Left lobe of liver (tissue), 2 donors: ENCODE measurements around the gene KRT31. TPM values are rescaled to one million over a fixed set of nuclear protein-coding genes. Genes with fewer than 3 reads are reported as not detected.
"Not testable (repeated sequence)": the region's sequence is repeated elsewhere in the genome, so short reads cannot be mapped to it uniquely, and the experiment has no call there.

Experiments
- ATAC-seq: fragments of 200-7000 bp; cut with Tn5 transposase; one replicate; pipeline ENCODE4 v1.9.1; 2020; ENCODE audit warnings: mild to moderate bottlenecking, moderate library complexity
- DNase-seq: peaks from one replicate; pipeline ENCODE4 v3.0.0-alpha.2; 2020; ENCODE audit warnings: low spot score
- total RNA-seq: library from RNA; stranded (reverse); gene quantifications from one replicate; pipeline ENCODE4 v1.2.1, GENCODE V29; 2021
- donor health status: DM: no; HTN: no; CAD: no; lungs with moderate emphysema.
- donor health status: DM: no; HTN: yes; CAD: no.

Gene KRT31
- total RNA-seq, 1 donor from 2014 or later, result not detected

DNA sequence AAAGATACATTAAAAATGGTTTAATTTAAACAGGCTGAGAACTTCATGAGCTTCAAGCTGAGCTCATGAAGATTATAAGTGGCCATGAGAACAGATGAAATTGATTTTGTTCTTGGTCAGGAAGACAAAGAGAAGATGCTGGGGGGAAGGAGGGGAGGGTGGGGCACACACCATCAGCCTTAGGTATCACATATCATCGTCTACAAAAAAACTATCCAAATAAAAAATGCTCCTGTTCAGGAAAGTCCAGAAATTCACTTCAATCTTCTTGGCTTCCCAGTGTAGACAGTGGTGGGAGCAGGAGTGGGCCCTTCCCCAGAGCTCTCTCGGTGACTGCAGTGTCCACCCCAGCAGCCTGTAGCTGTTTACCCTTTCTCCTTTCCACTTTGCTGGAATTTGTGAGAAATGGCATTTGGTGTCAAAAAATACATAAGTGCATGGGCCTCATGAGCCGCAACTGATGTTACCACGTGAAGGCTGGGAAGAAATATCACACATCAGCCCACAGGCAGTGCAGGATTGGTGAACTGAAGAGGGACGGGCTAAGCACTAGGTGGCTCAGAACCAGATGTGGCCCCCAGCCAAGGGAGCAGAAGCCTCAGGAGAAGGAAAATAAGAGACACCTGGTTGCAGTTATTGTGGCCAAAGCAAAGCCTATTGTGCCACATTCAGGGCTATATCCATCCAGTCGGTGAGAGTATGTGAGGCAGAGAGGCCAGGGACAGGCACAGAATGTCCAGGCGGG, 20.9 kb upstream of the KRT31 start:
- DNase-seq, result no peak
- ATAC-seq, result no peak

DNA sequence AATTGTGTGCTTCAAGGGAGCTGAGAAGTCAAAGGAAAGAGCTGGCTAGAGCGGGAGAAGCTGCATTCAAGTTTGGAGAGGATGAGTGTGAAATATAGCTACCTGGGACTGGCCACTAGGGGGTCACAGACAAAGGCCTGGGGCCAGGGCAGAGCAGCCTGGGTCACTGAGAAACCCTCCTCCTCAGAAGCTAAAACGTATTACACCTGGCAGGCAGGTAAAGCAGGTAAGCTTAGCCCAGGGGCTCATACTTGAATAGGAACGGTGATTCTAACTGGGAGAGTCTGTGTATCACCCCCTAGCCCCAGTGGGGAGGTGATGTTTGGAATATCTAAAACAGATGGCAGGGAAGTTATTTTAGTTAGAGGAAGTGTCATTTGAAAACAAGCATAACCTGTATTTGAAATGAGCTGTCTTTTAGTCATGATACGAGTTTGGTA, 20.2 kb upstream of the KRT31 start:
- DNase-seq (no peak), ATAC-seq (no peak)

DNA sequence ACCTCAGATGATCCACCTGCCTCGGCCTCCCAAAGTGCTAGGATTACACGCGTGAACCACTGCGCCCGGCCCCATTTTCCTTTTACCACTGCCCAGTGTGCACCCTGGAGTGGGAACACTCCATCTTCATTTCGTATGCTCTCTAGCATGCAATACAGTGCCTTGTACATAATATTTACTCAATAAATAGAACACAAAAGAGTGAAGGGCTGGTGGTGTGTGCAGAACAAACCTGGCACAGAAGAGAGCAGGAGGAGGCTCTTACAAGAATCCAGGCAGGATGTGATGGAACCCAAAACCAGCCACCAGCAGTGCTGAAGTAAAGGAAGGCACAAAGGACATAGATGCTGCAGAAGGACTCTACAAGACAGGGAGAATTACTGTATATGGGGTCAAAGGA, 19.7 kb upstream of the KRT31 start:
- no peak for ATAC-seq
- no peak for DNase-seq

DNA sequence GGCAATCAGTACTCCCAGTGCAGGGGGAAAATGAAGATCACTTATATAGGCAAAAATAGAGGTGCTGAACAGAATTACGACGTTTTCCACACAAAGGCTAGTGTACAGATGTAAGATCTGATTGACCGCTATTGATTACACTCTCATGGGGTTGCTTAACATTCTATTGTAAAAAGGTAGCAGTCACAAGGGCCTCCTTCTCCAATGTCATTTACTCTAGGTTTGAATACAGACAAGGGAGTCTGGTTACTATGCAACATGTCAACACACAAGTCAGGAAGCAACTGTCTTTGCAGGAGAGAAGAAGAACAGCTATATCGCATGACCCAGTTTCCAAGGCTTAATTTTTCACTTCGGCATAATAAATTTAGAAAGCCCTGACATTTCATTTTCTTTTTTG, 19.1 kb upstream of the KRT31 start:
- no peak for ATAC-seq
- no peak for DNase-seq

DNA sequence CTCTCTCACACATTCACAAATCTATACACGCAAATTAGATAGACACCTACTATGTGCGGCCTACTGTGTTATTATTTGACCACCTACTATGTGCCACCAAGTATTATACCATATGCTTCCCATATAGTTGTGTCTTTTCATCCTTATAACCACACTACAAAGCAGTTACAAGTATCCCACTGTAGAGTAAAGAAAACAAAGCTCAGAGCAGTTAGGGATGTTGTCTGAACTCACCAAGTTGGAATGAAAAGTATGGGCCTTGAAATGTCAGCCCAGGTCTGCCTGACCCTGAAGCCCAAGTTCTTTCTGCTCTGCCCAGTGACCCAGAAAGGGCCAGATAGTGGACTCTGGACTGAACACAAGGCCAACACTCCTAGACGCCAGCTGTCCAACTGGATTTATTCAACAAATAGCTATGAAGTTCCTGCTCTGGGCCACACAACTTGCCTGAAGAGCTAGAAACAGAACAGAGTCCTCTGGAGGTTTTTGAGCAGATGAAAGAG, 18.5 kb upstream of the KRT31 start:
- DNase-seq (peak; percentile 53), ATAC-seq (peak; percentile 89)

DNA sequence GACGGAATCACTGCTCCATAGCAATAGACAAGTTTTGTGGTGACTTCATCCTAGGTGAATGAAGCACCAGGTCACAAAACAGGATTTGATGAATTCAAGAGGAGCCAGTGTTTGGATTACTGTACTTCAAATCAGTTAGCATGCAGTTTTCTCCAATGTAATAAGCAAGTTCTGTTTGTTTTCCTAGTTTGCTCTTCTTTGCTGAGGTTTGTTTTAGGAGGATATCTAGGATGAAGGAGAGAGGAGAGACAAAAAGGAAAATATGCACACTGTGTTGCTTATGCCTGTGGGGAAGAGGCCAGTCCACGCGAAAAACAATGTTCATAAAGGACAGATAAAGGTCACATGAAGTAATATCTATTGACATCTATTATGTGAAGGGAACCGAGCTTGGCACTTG, 18.0 kb upstream of the KRT31 start:
- no peak for DNase-seq
- ATAC-seq, result peak; percentile 17

DNA sequence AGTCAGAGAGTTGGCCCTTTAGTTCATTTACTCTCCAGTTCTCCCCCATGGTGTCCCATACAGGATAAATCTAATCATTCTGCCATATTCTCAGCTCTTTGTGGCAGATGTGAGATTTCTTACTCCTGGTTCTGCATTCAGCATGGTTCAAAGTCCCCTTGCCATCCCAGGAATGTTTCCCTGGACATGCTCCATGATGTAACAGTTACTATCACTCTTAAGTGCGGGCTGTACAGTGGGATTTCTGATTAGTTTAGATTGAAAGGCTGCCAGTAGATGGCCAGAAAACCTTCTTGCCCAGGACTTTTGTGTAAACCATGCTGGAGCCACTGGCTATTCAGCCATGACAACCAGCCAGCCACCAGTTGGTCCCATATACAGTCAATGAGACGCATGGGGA, 16.6 kb upstream of the KRT31 start:
- no peak for DNase-seq

DNA sequence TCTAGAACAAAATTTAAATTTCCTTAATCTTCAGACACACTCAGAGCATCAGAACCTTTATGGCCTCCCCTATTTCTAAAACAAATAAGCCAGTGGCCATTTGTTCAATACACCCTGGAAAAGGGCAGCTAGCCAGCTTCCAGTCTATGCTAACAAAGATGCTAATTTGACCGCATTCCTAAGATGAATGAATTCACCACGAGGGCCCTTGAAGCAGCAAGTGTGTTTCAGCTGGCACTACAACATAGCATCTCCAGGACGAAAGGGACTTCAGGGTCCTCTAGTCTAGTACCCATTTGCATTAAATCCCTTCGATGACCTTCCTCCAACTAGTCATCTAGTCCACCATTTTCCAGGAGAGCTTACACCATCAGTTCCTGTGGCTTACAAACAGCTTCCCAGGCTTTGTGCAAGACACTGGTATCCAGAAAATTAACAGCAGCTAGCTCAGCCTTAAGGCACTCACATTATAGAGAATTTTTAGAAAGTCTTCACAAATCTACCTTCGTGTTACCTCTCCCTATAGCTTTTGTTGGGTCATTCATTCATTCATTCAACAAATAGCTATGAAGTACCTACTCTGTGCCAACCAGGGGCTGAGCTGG, 16.0 kb upstream of the KRT31 start:
- DNase-seq (no peak), ATAC-seq (no peak)

More for the DNA sequence above, 16.6 kb upstream of the KRT31 start:
- ATAC-seq, result no peak

DNA sequence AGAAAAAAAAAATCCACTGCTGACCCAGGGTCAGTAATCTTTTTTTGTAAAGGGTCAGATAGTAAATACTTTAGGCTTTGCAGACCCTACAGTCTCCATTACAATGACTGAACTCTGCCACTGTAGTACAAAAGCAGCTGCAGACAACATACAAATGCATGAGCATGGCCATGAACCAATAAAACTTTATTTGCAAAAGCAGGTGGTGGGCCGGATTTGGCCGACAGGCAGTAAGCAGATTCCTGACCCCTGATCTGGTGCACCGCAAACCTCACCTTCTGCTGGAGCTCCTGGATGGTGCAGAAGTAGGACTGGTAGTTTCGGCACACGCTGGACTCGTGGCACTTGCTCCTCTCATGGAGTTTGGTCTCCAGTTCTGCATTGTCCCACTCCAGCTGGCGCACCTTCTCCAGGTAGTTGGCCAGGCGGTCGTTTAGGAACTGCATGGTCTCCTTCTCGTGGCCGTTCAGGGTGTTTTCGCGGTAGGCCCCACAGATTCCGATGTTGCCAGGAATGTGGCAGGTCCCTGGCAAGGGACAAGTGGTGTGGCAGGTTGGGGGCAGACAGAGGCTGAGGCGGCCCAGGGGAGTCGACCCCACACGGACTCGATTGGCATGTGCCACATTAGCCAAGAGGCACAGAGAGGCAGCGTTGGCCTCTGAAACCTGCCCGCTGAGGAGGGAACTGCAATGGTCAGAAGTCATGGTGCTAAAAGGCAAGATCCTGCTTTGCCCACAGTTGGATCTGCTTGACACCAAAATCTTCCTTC, 13.8 kb upstream of the KRT31 start:
- DNase-seq, result no peak
- ATAC-seq, result no peak

DNA sequence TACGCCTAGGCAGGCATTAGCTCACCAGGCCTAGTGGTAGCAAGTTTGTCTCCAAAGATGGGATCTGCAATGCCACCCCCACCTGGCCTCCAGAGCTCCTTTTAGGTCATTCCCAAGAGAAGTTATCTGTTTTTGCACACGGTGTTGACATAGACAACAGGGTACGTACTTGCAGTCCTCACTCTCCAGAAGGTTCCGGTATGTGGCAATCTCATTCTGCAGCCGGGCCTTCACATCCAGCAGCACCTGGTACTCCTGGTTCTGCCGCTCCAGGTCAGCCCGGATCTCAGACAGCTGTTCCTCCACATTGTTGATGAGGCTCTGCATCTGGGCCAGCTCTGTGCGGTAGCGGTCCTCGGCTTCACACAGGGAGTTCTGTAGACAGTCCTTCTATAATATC, 9.8 kb upstream of the KRT31 start:
- no peak for ATAC-seq
- no peak for DNase-seq

DNA sequence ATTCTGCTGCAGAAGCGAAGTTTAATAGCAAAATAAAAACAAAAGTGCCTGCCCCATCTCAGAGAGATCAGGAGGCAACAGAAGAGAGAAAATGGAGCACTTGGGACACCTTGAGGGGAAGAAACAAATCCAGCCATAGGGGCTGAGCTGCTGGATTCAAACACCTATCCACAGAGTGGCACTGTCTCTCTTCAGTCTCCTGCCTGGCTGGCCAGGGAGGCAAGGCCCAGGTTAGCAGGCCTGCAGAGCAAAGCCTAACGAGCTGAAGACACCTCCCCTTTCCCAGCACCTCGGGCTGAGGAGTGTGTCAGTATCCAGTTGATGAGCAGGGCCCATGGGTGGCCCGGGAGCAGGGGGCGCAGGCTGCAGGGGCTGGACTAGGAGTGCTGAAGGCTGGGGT, 8.8 kb upstream of the KRT31 start:
- no peak for DNase-seq
- ATAC-seq, result no peak

DNA sequence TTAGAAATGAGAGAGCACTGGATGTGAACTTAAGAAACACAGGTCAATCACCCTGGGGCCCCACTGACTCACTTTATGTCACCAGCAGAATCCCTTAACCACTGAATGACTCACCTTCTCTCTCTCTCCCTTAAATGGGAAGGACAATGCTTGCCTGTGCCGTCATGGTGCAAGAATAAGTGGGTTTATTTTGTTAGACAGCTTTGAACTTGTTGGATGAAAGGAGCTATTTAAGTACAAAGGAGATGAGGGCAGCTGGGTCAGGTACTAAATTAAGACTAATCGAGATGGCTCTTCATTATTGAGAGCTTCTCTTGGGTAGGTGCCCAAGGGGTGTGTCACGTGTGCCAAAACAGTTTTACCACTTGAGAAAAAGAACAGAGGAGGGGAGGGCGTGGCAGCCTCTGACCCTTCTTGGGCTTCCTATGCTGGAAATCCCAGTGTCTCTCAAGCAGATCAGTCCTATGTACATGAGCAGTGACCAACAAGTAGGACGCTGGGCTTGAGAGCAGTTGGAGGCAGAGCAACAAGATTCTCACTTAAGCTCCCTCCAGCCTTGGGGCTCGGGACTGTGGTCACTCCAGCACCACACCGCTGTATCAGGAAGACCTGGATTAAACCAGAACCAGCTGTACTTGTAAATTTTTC, 6.7 kb upstream of the KRT31 start:
- ATAC-seq (no peak), DNase-seq (no peak)

DNA sequence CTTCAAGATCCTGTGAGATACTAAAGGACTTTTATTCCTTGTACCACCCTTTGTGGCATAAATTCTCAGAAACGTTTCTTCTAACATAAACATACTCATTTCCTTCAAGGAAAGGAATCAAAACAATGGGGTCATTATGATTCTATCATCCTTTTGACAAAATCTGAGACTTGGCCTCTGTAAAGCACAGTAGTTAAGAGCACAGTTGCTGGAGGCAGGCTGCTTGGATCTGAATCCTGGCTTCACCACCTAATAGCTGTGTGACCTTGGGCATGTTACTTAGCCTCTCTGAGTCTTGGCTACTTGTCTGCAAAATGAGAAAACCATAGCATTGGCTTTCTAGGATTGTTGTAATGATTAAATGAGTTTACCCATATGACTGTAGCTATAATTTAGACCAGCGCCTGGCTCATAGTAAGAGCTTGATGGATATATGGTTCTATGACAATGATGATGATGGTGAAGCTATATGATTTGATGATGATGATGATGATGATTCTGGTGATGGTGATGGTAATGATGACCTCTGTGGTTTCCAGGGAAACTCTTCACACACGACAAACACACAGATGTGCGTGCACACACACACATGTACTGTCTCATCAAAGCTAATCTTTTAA, 6.1 kb upstream of the KRT31 start:
- no peak for ATAC-seq

DNA sequence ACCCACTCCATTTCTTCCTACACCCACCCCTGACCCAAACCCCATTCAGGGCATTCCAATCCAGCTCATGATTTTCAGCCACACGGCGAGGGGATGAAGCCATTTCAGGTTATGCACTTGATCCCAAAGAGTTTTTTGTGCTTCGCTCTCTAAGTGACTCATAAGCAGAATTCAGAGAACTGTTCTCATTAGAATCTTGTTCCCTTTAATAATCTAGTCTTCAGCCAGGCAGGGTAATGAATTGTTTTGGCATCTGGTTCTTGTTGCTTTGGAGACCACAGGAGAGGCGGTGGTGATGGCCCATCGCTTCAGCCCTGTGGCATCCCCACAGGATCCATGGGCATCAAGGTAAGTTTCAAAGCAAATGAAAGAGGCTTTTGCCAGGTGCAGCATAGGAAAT, 4.8 kb upstream of the KRT31 start:
- ATAC-seq, result no peak

More for the DNA sequence above, 6.1 kb upstream of the KRT31 start:
- no peak for DNase-seq

DNA sequence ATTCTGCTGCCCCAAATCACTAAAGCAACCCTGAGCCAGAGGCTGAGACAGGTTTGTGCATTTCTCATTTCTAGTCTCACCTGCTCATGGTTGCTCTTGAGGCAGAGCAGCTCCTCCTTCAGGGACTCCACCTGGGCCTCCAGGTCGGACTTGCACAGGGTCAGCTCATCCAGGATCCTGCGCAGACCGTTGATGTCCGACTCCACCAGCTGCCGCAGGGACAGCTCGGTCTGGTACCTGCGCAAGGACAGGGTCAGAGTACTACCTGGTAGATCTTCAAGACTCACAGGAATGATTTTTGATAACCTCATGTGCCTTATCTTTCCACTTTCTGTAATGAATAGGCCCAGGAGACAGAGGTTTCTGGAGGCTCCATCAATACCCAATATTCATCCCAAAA, 1.1 kb downstream of the KRT31 start:
- no peak for DNase-seq
- no peak for ATAC-seq

More for the DNA sequence above, 4.8 kb upstream of the KRT31 start:
- no peak for DNase-seq

DNA sequence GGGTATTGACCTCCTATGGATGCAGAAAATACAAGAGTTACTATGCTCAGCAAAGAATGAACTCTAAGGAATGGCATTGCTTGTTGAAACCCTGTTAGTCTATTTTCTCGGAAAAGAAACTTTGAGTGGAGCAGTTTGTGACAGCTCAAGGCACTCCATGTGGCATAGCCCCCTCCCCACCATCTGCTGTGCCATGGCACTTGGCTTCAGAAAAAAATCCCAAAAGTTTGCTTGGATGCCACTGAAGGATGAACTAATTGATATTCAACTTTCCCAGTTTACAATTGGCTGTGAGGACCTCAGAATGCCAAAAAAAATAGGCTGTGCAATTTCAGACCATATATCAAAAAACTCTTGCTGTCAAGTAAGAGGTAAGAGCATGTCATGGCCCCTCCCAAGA, 1.8 kb downstream of the KRT31 start:
- no peak for ATAC-seq
- DNase-seq, result no peak

DNA sequence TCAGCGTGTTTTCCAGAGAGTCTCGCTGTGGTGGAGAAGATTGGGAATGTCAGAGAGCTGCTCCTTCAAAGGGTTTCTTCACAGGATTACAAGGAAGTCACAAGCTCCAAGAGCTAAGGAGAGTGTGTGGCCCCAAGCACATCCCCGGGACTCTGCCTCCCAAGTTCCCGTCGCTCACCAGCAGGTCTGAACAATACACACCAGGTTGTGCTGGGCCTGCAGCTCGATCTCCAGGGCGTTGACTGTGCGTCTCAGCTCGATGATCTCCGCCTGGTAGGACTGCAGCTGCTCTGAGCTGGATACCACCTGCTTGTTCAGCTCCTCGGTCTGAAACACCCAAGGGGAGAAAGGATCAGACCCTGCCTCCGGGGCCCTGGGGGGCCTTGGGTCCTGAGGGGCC, 2.4 kb downstream of the KRT31 start:
- not testable (repeated sequence) for DNase-seq, ATAC-seq

DNA sequence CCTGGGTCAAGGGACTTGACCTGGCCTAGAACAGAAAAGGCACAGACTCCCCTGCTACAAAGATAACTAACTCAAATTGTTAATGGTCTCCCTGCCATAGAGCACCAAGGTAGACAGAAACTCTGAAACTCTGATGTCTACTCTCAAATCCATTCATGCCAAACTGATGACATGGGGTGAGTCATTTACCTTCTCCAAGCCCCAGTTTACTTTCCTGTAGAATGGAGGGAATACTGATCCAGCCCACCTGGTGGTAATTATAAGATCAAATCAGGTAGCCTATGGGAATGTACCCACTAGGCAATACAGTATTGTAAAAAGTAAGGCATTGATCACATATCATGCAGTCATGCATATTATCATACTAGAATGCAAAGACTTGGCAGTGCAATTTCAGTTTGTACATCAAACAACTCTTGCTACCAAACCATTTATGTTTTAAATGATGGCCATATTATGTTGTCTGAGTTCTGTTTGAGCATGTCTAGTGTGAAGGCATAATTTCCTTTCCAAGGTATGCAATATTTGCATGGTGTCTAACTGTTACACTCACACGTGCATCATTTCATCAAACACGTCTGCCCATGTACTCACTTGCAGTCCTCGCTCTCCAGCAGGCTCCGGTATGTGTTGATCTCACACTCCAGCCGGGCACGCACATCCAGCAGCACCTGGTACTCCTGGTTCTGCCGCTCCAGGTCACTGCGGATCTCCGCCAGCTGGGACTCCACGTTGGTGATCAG, 3.0 kb downstream of the KRT31 start:
- no peak for DNase-seq

DNA sequence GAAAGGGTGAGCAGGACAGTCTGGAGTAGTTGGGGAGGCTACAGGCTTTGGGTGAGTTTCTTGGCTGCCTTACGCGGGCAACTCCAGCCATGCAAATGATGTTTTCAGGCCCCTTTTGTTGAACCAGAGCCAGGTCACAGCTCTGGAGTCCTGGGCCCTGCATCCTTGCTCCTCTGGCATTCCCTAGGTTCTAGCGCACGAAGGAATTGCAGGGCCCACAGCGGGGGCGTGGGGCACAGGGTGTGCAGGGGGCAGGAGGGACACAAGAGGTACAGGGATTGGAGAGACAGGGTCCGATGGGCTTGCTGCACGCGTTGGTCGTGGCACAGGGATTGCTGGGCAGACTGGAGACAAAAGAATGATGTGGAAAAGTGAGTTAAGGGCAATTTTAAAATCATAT, 3.6 kb downstream of the KRT31 start:
- DNase-seq (no peak), ATAC-seq (no peak)

More for the DNA sequence above, 3.0 kb downstream of the KRT31 start:
- ATAC-seq, result no peak

DNA sequence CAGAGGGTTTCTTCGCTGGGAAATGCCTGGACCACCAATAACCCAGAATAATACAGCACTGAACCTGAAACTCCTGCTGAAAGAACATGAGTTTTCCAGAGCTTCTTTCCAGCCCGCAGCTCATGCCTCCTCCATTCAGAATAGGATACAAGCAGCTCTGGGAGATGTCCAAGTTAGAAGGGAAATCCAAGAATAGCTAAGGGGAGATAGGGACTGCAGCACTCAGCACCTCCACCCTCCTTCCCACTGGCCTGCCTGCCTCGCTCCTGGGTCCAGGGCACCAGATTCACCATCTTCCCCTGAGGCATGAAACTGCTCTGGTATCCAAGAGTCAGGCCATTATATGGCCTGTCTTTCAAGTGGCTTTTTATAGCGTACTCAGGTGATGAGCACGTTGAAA, 4.1 kb downstream of the KRT31 start:
- peak; percentile 43 for ATAC-seq

More for the DNA sequence above, 4.1 kb downstream of the KRT31 start:
- no peak for DNase-seq
